Neural progenitor cell (in vitro differentiated cells): Measurements from ENCODE around the gene LPO. TPM values are rescaled to one million over a fixed set of nuclear protein-coding genes. Genes with fewer than 3 reads are reported as not detected.

Source experiments
- DNase-seq: peaks from one replicate; pipeline ENCODE4 v3.0.0-alpha.2; 2016; ENCODE audit warnings: low spot score
- H2AFZ ChIP-seq: fragments of 200-600 bp; sonication (generic); replicated peaks from 2 replicates; pipeline ENCODE4 v1.6.1; 2016; ENCODE audit warnings: antibody characterized with exemption
- H3F3A ChIP-seq: fragments of 200-600 bp; sonication (generic); 2 replicates; pipeline ENCODE4 v1.6.1; 2016; ENCODE audit warnings: antibody characterized with exemption, low read depth
- H3K27ac ChIP-seq: fragments of 200-600 bp; sonication (generic); 2 replicates; pipeline ENCODE4 v1.5.1; 2016; ENCODE audit warnings: mild to moderate bottlenecking
- H3K27me3 ChIP-seq: fragments of 200-600 bp; sonication (generic); 2 replicates; pipeline ENCODE4 v1.6.1; 2016; ENCODE audit warnings: mild to moderate bottlenecking, moderate library complexity
- H3K36me3 ChIP-seq: fragments of 200-600 bp; sonication (generic); 2 replicates; pipeline ENCODE4 v1.5.1; 2016
- H3K4me1 ChIP-seq: fragments of 200-600 bp; sonication (generic); 2 replicates; pipeline ENCODE4 v1.6.1; 2016; ENCODE audit warnings: mixed run types
- H3K4me2 ChIP-seq: fragments of 200-600 bp; sonication (generic); 2 replicates; pipeline ENCODE4 v1.6.1; 2016
- H3K4me3 ChIP-seq: fragments of 200-600 bp; sonication (generic); 2 replicates; pipeline ENCODE4 v1.5.1; 2016
- H3K79me2 ChIP-seq: fragments of 200-600 bp; sonication (generic); 2 replicates; pipeline ENCODE4 v1.6.1; 2016; ENCODE audit warnings: low read depth
- H3K9ac ChIP-seq: fragments of 200-600 bp; sonication (generic); 2 replicates; pipeline ENCODE4 v1.6.1; 2016
- H3K9me3 ChIP-seq: fragments of 200-600 bp; sonication (generic); 2 replicates; pipeline ENCODE4 v1.5.1; 2016; ENCODE audit warnings: low read depth
- H4K20me1 ChIP-seq: fragments of 200-600 bp; sonication (generic); 2 replicates; pipeline ENCODE4 v1.6.1; 2016; ENCODE audit warnings: low read depth
- H3K27ac Mint-ChIP-seq: 3 replicates; pipeline ENCODE4 v1.8.0; 2021; ENCODE audit warnings: mixed read lengths
- H3K27me3 Mint-ChIP-seq: 2 replicates; pipeline ENCODE4 v1.8.0; 2022; ENCODE audit warnings: low read depth, mild to moderate bottlenecking, inconsistent platforms, moderate library complexity, mixed read lengths; ENCODE audit not compliant: insufficient read depth
- H3K36me3 Mint-ChIP-seq: 3 replicates; pipeline ENCODE4 v1.8.0; 2021; ENCODE audit warnings: mixed read lengths
- H3K4me1 Mint-ChIP-seq: 3 replicates; pipeline ENCODE4 v1.8.0; 2021; ENCODE audit warnings: mixed read lengths
- H3K4me3 Mint-ChIP-seq: 3 replicates; pipeline ENCODE4 v1.8.0; 2021; ENCODE audit warnings: mild to moderate bottlenecking, moderate library complexity, mixed read lengths
- H3K9me3 Mint-ChIP-seq: 3 replicates; pipeline ENCODE4 v1.8.0; 2020; ENCODE audit warnings: mixed read lengths
- EZH2 ChIP-seq: fragments of 200-600 bp; sonication (generic); IDR thresholded peaks from 2 replicates; pipeline ENCODE4 v1.6.1; 2017; ENCODE audit warnings: antibody characterized with exemption, mild to moderate bottlenecking, moderate library complexity
- EZH2phosphoT487 ChIP-seq: fragments of 200-600 bp; sonication (generic); IDR thresholded peaks from 2 replicates; pipeline ENCODE4 v1.6.1; 2017; ENCODE audit warnings: antibody characterized with exemption
- total RNA-seq: library from RNA; depleted of rRNA; stranded (reverse); fragments of >200 nt; gene quantifications from 2 replicates; pipeline ENCODE4 v1.2.3, GENCODE V29; 2015; ENCODE audit warnings: low replicate concordance
- TF ChIP-seq, protein P1 (sequence below): fragments of 200-600 bp; sonication (generic); IDR thresholded peaks from 2 replicates; pipeline ENCODE4 v1.5.1; 2017; ENCODE audit warnings: antibody characterized with exemption, mild to moderate bottlenecking

Gene LPO
- total RNA-seq, 1 donor from 2014 or later = not detected

- Histone ChIP-seq H3K9ac (peak within 1 kb of the TSS; percentile 14), H3K27ac (no peak within 1 kb of the TSS), H3K36me3 (no peaks in the 10 kb centered on the region), H3K27me3 (peaks cover 22% of the 10 kb centered on the region), H3K79me2 (no peaks in the 10 kb centered on the region), H3K9me3 (no peaks in the 10 kb centered on the region), H3F3A (peaks cover 6% of the 10 kb centered on the region), H3K4me3 (peak within 1 kb of the TSS; percentile 78), H3K4me2 (peak within 1 kb of the TSS; percentile 100), H3K4me1 (no peaks in the 10 kb centered on the region), H4K20me1 (no peaks in the 10 kb centered on the region), H2AFZ (peak within 1 kb of the TSS; percentile 94)
- H3K27ac Mint-ChIP-seq = peak within 1 kb of the TSS; percentile 91
- no peaks in the 10 kb centered on the region for H3K36me3 Mint-ChIP-seq
- peaks cover 3% of the 10 kb centered on the region for H3K27me3 Mint-ChIP-seq
- peaks cover 11% of the 10 kb centered on the region for H3K4me1 Mint-ChIP-seq
- H3K9me3 Mint-ChIP-seq = no peaks in the 10 kb centered on the region
- TF ChIP-seq, protein P1, sequence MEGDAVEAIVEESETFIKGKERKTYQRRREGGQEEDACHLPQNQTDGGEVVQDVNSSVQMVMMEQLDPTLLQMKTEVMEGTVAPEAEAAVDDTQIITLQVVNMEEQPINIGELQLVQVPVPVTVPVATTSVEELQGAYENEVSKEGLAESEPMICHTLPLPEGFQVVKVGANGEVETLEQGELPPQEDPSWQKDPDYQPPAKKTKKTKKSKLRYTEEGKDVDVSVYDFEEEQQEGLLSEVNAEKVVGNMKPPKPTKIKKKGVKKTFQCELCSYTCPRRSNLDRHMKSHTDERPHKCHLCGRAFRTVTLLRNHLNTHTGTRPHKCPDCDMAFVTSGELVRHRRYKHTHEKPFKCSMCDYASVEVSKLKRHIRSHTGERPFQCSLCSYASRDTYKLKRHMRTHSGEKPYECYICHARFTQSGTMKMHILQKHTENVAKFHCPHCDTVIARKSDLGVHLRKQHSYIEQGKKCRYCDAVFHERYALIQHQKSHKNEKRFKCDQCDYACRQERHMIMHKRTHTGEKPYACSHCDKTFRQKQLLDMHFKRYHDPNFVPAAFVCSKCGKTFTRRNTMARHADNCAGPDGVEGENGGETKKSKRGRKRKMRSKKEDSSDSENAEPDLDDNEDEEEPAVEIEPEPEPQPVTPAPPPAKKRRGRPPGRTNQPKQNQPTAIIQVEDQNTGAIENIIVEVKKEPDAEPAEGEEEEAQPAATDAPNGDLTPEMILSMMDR = peak; percentile 57
- TF ChIP-seq EZH2phosphoT487 = no peak
- TF ChIP-seq EZH2 = peak; percentile 58
- DNase-seq = peak; percentile 98
- peak within 1 kb of the TSS; percentile 92 for H3K4me3 Mint-ChIP-seq
Observed at GRCh38 chr17:58219007-58219788, 19.2 kb upstream of the LPO start, which contains the start of gene MKS1. Gene MKS1 (minus strand): TSS chr17:58219255. CDS start chr17:58219230, 25 bp downstream.

- Histone ChIP-seq H3K36me3 (no peaks in the 10 kb centered on the region), H3K4me2 (peak overlapping the region; percentile 100), H3K4me3 (peak overlapping the region; percentile 78), H3K79me2 (no peaks in the 10 kb centered on the region), H4K20me1 (no peaks in the 10 kb centered on the region), H3K27me3 (peaks cover 22% of the 10 kb centered on the region), H3F3A (peaks cover 6% of the 10 kb centered on the region), H2AFZ (peak overlapping the region; percentile 94), H3K4me1 (no peaks in the 10 kb centered on the region), H3K27ac (no peak overlapping the region), H3K9me3 (no peaks in the 10 kb centered on the region), H3K9ac (no peak overlapping the region)
- Mint-ChIP-seq H3K27me3 (peaks cover 3% of the 10 kb centered on the region), H3K27ac (peak overlapping the region; percentile 84), H3K4me1 (peaks cover 11% of the 10 kb centered on the region), H3K4me3 (peak overlapping the region; percentile 92), H3K36me3 (no peaks in the 10 kb centered on the region), H3K9me3 (no peaks in the 10 kb centered on the region)
- no peak for DNase-seq
- TF ChIP-seq EZH2 (no peak), EZH2phosphoT487 (no peak)
- TF ChIP-seq, protein P1 = no peak
Observed at GRCh38 chr17:58219789-58220183, 18.6 kb upstream of the LPO start.

GRCh38 chr17:58224315-58224714 lies 14.1 kb upstream of the LPO start:
- no peak overlapping the region for H3K9ac ChIP-seq
- Mint-ChIP-seq H3K36me3 (no peaks in the 10 kb centered on the region), H3K4me1 (peaks cover 6% of the 10 kb centered on the region), H3K4me3 (no peak overlapping the region), H3K9me3 (no peaks in the 10 kb centered on the region), H3K27ac (no peak overlapping the region), H3K27me3 (no peaks in the 10 kb centered on the region)
- H3F3A ChIP-seq = peaks cover 9% of the 10 kb centered on the region
- no peaks in the 10 kb centered on the region for H3K79me2 ChIP-seq
- DNase-seq = no peak
- peaks cover 11% of the 10 kb centered on the region for H3K4me1 ChIP-seq
- no peaks in the 10 kb centered on the region for H3K9me3 ChIP-seq
- peaks cover 34% of the 10 kb centered on the region for H3K27me3 ChIP-seq
- H2AFZ ChIP-seq = no peak overlapping the region
- no peak overlapping the region for H3K4me2 ChIP-seq
- no peak for TF ChIP-seq EZH2phosphoT487
- TF ChIP-seq, protein P1 = no peak
- no peaks in the 10 kb centered on the region for H4K20me1 ChIP-seq
- H3K27ac ChIP-seq = no peak overlapping the region
- H3K4me3 ChIP-seq = no peak overlapping the region
- no peaks in the 10 kb centered on the region for H3K36me3 ChIP-seq
